ENCODE data around the gene CCL18. TPM values are rescaled to one million over a fixed set of nuclear protein-coding genes. Genes with fewer than 3 reads are reported as not detected.
"Not testable (repeated sequence)": the region's sequence is repeated elsewhere in the genome, so short reads cannot be mapped to it uniquely, and the experiment has no call there.

The CCL18 gene
- polyA plus RNA-seq, 1 of the 3 experiments (the other 2 are of a cell fraction), result not detected

GRCh38 chr17:36120221-36120620 lies 56.1 kb downstream of the CCL18 start:
- Histone ChIP-seq H2AFZ (ENCODE audit: low read depth) (no peak overlapping the region), H3K4me3 (ENCODE audit: low read depth in 2 of 2, low read length in 1 of 2) (no peak overlapping the region), H3K36me3 (replicated peaks in 1 of 2; ENCODE audit: control insufficient read depth in 1 of 2, insufficient read depth in 2 of 2, low read length in 1 of 2) (no peaks in the 10 kb centered on the region), H3K9me2 (no peaks in the 10 kb centered on the region), H3K4me2 (no peak overlapping the region), H3K79me2 (ENCODE audit: insufficient read depth) (no peaks in the 10 kb centered on the region), H3F3A (replicated peaks; ENCODE audit: insufficient read depth) (no peaks in the 10 kb centered on the region), H4K20me1 (ENCODE audit: insufficient read depth) (no peaks in the 10 kb centered on the region), H3K9me3 (no peaks in the 10 kb centered on the region), H3K9ac (no peak overlapping the region), H3K27me3 (ENCODE audit: insufficient read depth) (0 out of 2 replicates have a peak, but pooled peaks cover 4% of the 10 kb centered on the region), H3K4me1 (ENCODE audit: control insufficient read depth in 1 of 2, insufficient read depth in 2 of 2, low read depth in 1 of 2, low read length in 1 of 2) (no peaks in the 10 kb centered on the region), H3K27ac (ENCODE audit: low read depth in 2 of 2, low read length in 1 of 2) (no peak overlapping the region)
- CTCF ChIA-PET, result no interaction called here
- POLR2A ChIA-PET, result no interaction called here
- TF ChIP-seq TAF1 (IDR thresholded peaks at IDR 0.05; ENCODE audit: borderline replicate concordance, low read depth, low read length) (no peak), NRF1 (IDR thresholded peaks at IDR 0.05; ENCODE audit: low read depth, low read length) (no peak)
- no peak for DNase-seq
- 4% methylated on average over 3 of the region's 3 CpGs for WGBS (ENCODE audit: low lambda C conversion rate)

GRCh38 chr17:36121099-36121498 lies 57.0 kb downstream of the CCL18 start:
- H3K9me2 ChIP-seq; CTCF ChIA-PET; H3K27me3 ChIP-seq (ENCODE audit: insufficient read depth); H3K4me2 ChIP-seq; H3K36me3 ChIP-seq (replicated peaks in 1 of 2; ENCODE audit: control insufficient read depth in 1 of 2, insufficient read depth in 2 of 2, low read length in 1 of 2); H2AFZ ChIP-seq (ENCODE audit: low read depth); H4K20me1 ChIP-seq (ENCODE audit: insufficient read depth); POLR2A ChIA-PET; H3F3A ChIP-seq (replicated peaks; ENCODE audit: insufficient read depth); H3K27ac ChIP-seq (ENCODE audit: low read depth in 2 of 2, low read length in 1 of 2); H3K79me2 ChIP-seq (ENCODE audit: insufficient read depth); H3K4me3 ChIP-seq (ENCODE audit: low read depth in 2 of 2, low read length in 1 of 2); H3K4me1 ChIP-seq (ENCODE audit: control insufficient read depth in 1 of 2, insufficient read depth in 2 of 2, low read depth in 1 of 2, low read length in 1 of 2); DNase-seq; H3K9ac ChIP-seq; H3K9me3 ChIP-seq: not testable (repeated sequence)
- 6% methylated on average over 6 of the region's 6 CpGs for WGBS (ENCODE audit: low lambda C conversion rate)

Small RNA genes within 50 kb of the gene (small RNA-seq; reads per million reads assigned to genes)
- gene RN7SL301P, result 0 reads per million in 7 experiments

Other genes starting within 250 kb of the CCL18 start
- not detected in 2 replicates for gene HEATR9, start 195.4 kb upstream of the CCL18 start, polyA plus RNA-seq (2012; rRNA removed)
- gene CCL5, start 183.9 kb upstream of the CCL18 start, polyA plus RNA-seq (2012; rRNA removed), result 0.23 and 0.57 TPM in 2 replicates
- 1.8 and 2.5 TPM in 2 replicates for gene RDM1, start 133.5 kb upstream of the CCL18 start, polyA plus RNA-seq (2012; rRNA removed)
- gene LYZL6, start 120.6 kb upstream of the CCL18 start, polyA plus RNA-seq (2012; rRNA removed), result not detected in 2 replicates
- gene CCL16, start 82.8 kb upstream of the CCL18 start, polyA plus RNA-seq (2012; rRNA removed), result not detected in 2 replicates
- gene CCL14, start 77.5 kb upstream of the CCL18 start, polyA plus RNA-seq (2012; rRNA removed), result not detected in 2 replicates
- not detected in 2 replicates for gene CCL15, start 62.7 kb upstream of the CCL18 start, polyA plus RNA-seq (2012; rRNA removed)
- gene CCL23, start 46.3 kb upstream of the CCL18 start, polyA plus RNA-seq (2012; rRNA removed), result not detected in 2 replicates
- gene CCL3, start 25.9 kb downstream of the CCL18 start, polyA plus RNA-seq (2012; rRNA removed), result not detected in 2 replicates
- not detected in 2 replicates for gene CCL4, start 39.6 kb downstream of the CCL18 start, polyA plus RNA-seq (2012; rRNA removed)
- 2.0 and 3.7 TPM in 2 replicates for gene TBC1D3B, start 112.4 kb downstream of the CCL18 start, polyA plus RNA-seq (2012; rRNA removed)
- gene CCL3L1, start 132.5 kb downstream of the CCL18 start, polyA plus RNA-seq (2012; rRNA removed), result not detected in 2 replicates
- not detected in 2 replicates for gene CCL4L2, start 146.8 kb downstream of the CCL18 start, polyA plus RNA-seq (2012; rRNA removed)
- gene TBC1D3I, start 200.3 kb downstream of the CCL18 start, polyA plus RNA-seq (2012; rRNA removed), result 0.05 TPM in 1 of 2 replicates, not detected in the other